GM23338 (cell line): ENCODE results near the gene HJURP. TPM values are rescaled to one million over a fixed set of nuclear protein-coding genes. Genes with fewer than 3 reads are reported as not detected.

Source experiments
- ATAC-seq: fragments of 200-7000 bp; cut with Tn5 transposase; 3 replicates; pipeline ENCODE4 v1.9.1; 2020
- DNase-seq: peaks from one replicate; pipeline ENCODE4 v3.0.0-alpha.2; 2015; ENCODE audit warnings: low spot score
- H2AFZ ChIP-seq: fragments of 200-600 bp; sonication (generic); 2 replicates; pipeline ENCODE4 v1.8.0; 2016; ENCODE audit warnings: antibody characterized with exemption, mild to moderate bottlenecking, moderate library complexity
- H3F3A ChIP-seq: fragments of 200-600 bp; sonication (generic); replicated peaks from 2 replicates; pipeline ENCODE4 v1.8.0; 2017; ENCODE audit warnings: antibody characterized with exemption, mixed run types, low read depth
- H3K27ac ChIP-seq: fragments of 200-600 bp; sonication (generic); 2 replicates; pipeline ENCODE4 v1.6.1; 2016; ENCODE audit warnings: low read depth
- H3K27me3 ChIP-seq: fragments of 200-600 bp; sonication (generic); 2 replicates; pipeline ENCODE4 v1.8.0; 2016; ENCODE audit warnings: mild to moderate bottlenecking, mixed run types, moderate library complexity; ENCODE audit not compliant: insufficient read depth
- H3K36me3 ChIP-seq: fragments of 200-600 bp; sonication (generic); 2 replicates; pipeline ENCODE4 v1.8.0; 2016; ENCODE audit warnings: mild to moderate bottlenecking; ENCODE audit not compliant: insufficient read depth
- H3K4me1 ChIP-seq: fragments of 200-600 bp; sonication (generic); 2 replicates; pipeline ENCODE4 v1.8.0; 2016; ENCODE audit warnings: mild to moderate bottlenecking, moderate library complexity; ENCODE audit not compliant: insufficient read depth
- H3K4me2 ChIP-seq: fragments of 200-600 bp; sonication (generic); 2 replicates; pipeline ENCODE4 v1.7.1; 2017; ENCODE audit warnings: mixed run types
- H3K4me3 ChIP-seq: fragments of 200-600 bp; sonication (generic); 2 replicates; pipeline ENCODE4 v1.6.1; 2016; ENCODE audit warnings: mixed run types
- H3K79me2 ChIP-seq: fragments of 200-600 bp; sonication (generic); replicated peaks from 2 replicates; pipeline ENCODE4 v1.8.0; 2017; ENCODE audit warnings: mild to moderate bottlenecking; ENCODE audit not compliant: insufficient read depth
- H3K9me2 ChIP-seq: fragments of 200-600 bp; sonication (generic); 2 replicates; pipeline ENCODE4 v1.8.0; 2017; ENCODE audit not compliant: insufficient read depth
- H4K20me1 ChIP-seq: fragments of 200-600 bp; sonication (generic); replicated peaks from 2 replicates; pipeline ENCODE4 v1.8.0; 2017; ENCODE audit warnings: mild to moderate bottlenecking; ENCODE audit not compliant: insufficient read depth
- H3K27ac Mint-ChIP-seq: 2 replicates; pipeline ENCODE4 v1.8.0; 2020; ENCODE audit warnings: inconsistent platforms, mild to moderate bottlenecking, moderate library complexity, mixed read lengths
- H3K27me3 Mint-ChIP-seq: 3 replicates; pipeline ENCODE4 v1.8.0; 2022; ENCODE audit warnings: low read depth, mild to moderate bottlenecking, moderate library complexity, mixed read lengths, inconsistent platforms; ENCODE audit not compliant: insufficient read depth, poor library complexity
- H3K36me3 Mint-ChIP-seq: 3 replicates; pipeline ENCODE4 v1.8.0; 2021; ENCODE audit warnings: low read depth, mild to moderate bottlenecking, inconsistent platforms, moderate library complexity, mixed read lengths
- H3K4me1 Mint-ChIP-seq: 3 replicates; pipeline ENCODE4 v1.8.0; 2020; ENCODE audit warnings: mild to moderate bottlenecking, inconsistent platforms, mixed read lengths
- H3K4me3 Mint-ChIP-seq: 3 replicates; pipeline ENCODE4 v1.8.0; 2021; ENCODE audit warnings: moderate library complexity, mild to moderate bottlenecking, inconsistent platforms, mixed read lengths
- H3K9me3 Mint-ChIP-seq: 3 replicates; pipeline ENCODE4 v1.8.0; 2020; ENCODE audit warnings: moderate library complexity, mild to moderate bottlenecking, inconsistent platforms, mixed read lengths
- CREB1 ChIP-seq: fragments of 250-450 bp; sonication (Bioruptor Pico); IDR thresholded peaks from 2 replicates; pipeline ENCODE4 v1.5.0; 2020; ENCODE audit warnings: low read depth, mild to moderate bottlenecking, moderate library complexity
- CTCF ChIP-seq, 2 experiments: fragments of 200-600 bp in 1 of 2; sonication (generic) in 1 of 2; conservative IDR thresholded peaks; 2 replicates each; pipeline versions ENCODE4 v1.5.1 to v1.6.1; 2016 to 2017; ENCODE audit warnings: antibody characterized with exemption in 2 of 2, low read depth in 2 of 2, mild to moderate bottlenecking in 2 of 2, moderate library complexity in 1 of 2
- EZH2 ChIP-seq: fragments of 200-600 bp; sonication (generic); IDR thresholded peaks from one replicate; pipeline ENCODE4 v1.8.0; 2017; ENCODE audit warnings: antibody characterized with exemption, mild to moderate bottlenecking, low read depth; ENCODE audit not compliant: unreplicated experiment
- EZH2phosphoT487 ChIP-seq: fragments of 200-600 bp; sonication (generic); IDR thresholded peaks from one replicate; pipeline ENCODE4 v1.8.1; 2018; ENCODE audit warnings: antibody characterized with exemption; ENCODE audit not compliant: unreplicated experiment
- JUNB ChIP-seq: IDR thresholded peaks from one replicate; pipeline ENCODE4 v1.6.1; 2016; ENCODE audit warnings: antibody characterized with exemption; ENCODE audit not compliant: unreplicated experiment
- NANOG ChIP-seq: IDR thresholded peaks from 2 replicates; pipeline ENCODE4 v1.6.1; 2016; ENCODE audit warnings: antibody characterized with exemption, borderline replicate concordance
- REST ChIP-seq: IDR thresholded peaks from one replicate; pipeline ENCODE4 v1.6.1; 2018; ENCODE audit warnings: antibody characterized with exemption; ENCODE audit not compliant: unreplicated experiment
- STAT1 ChIP-seq: IDR thresholded peaks from one replicate; pipeline ENCODE4 v1.6.1; 2016; ENCODE audit warnings: antibody characterized with exemption; ENCODE audit not compliant: unreplicated experiment
- ZNF331 ChIP-seq: fragments of 250-450 bp; sonication (Bioruptor Pico); IDR thresholded peaks from 2 replicates; pipeline ENCODE4 v1.5.0; 2020; ENCODE audit warnings: low read depth, mild to moderate bottlenecking, moderate library complexity
- ZNF462 ChIP-seq: fragments of 250-450 bp; sonication (Bioruptor Pico); IDR thresholded peaks from 2 replicates; pipeline ENCODE4 v1.5.0; 2020; ENCODE audit warnings: mild to moderate bottlenecking, moderate library complexity
- polyA plus RNA-seq: library from polyadenylated mRNA; unstranded; fragments of >200 nt; fragmentation: Nextera tagmentation; extraction: Ambion mirVana; gene quantifications from 2 replicates; pipeline ENCODE4 v1.2.1, GENCODE V29; 2016
- total RNA-seq: library from RNA; depleted of rRNA; stranded (reverse); fragments of >200 nt; shearing (Covaris generic); gene quantifications from 2 replicates; pipeline ENCODE4 v1.2.3, GENCODE V29; 2014

Gene HJURP
- total and polyA plus RNA-seq, 2 experiments from 2014 or later = 42.9 to 49.2 TPM

- H3F3A ChIP-seq = no peaks in the 10 kb centered on the region
- Mint-ChIP-seq H3K27ac (no peak overlapping the region), H3K27me3 (peaks cover 6% of the 10 kb centered on the region), H3K4me3 (no peak overlapping the region), H3K36me3 (peaks cover 17% of the 10 kb centered on the region), H3K4me1 (0 out of 3 replicates have a peak, but pooled peaks cover 2% of the 10 kb centered on the region), H3K9me3 (peaks cover 17% of the 10 kb centered on the region; the same call in 2 of the 3 replicates)
- no peak overlapping the region for H3K4me2 ChIP-seq
- TF ChIP-seq EZH2 (no peak), JUNB (no peak), REST (no peak)
- H3K4me1 ChIP-seq = no peaks in the 10 kb centered on the region
- peaks cover 12% of the 10 kb centered on the region for H3K79me2 ChIP-seq
- no peaks in the 10 kb centered on the region for H3K9me2 ChIP-seq
- ATAC-seq (no peak), DNase-seq (no peak)
- no peak overlapping the region for H3K27ac ChIP-seq
- no peaks in the 10 kb centered on the region for H3K36me3 ChIP-seq
- no peak overlapping the region for H3K4me3 ChIP-seq
- peaks cover 8% of the 10 kb centered on the region; the same call in 1 of the 2 replicates for H3K27me3 ChIP-seq
- H2AFZ ChIP-seq = no peak overlapping the region
- H4K20me1 ChIP-seq = no peaks in the 10 kb centered on the region
Observed at GRCh38 chr2:233871432-233871831, 17.1 kb upstream of the HJURP start.

GRCh38 chr2:233867993-233868532, 13.7 kb upstream of the HJURP start, which contains the start of gene MSL3B:
TSS of gene MSL3B (minus strand) at chr2:233868386.
- Histone ChIP-seq H2AFZ (peak within 1 kb of the TSS; percentile 60; the same call in 1 of the 2 replicates), H3K27ac (peak within 1 kb of the TSS; percentile 73), H3K79me2 (peaks cover 17% of the 10 kb centered on the region), H3F3A (no peaks in the 10 kb centered on the region), H3K36me3 (no peaks in the 10 kb centered on the region), H4K20me1 (no peaks in the 10 kb centered on the region), H3K4me2 (peak within 1 kb of the TSS; percentile 78), H3K27me3 (peaks cover 4% of the 10 kb centered on the region; the same call in 1 of the 2 replicates), H3K9me2 (0 out of 2 replicates have a peak, but pooled peaks cover under 1% of the 10 kb centered on the region), H3K4me1 (no peaks in the 10 kb centered on the region), H3K4me3 (peak within 1 kb of the TSS; percentile 65)
- DNase-seq (peak; percentile 74), ATAC-seq (peak; percentile 77)
- Mint-ChIP-seq H3K9me3 (peaks cover 17% of the 10 kb centered on the region; the same call in 2 of the 3 replicates), H3K27me3 (peaks cover 6% of the 10 kb centered on the region), H3K36me3 (peaks cover 30% of the 10 kb centered on the region), H3K4me3 (peak within 1 kb of the TSS; percentile 84), H3K27ac (peak within 1 kb of the TSS; percentile 78; the same call in 1 of the 2 replicates), H3K4me1 (peaks cover 5% of the 10 kb centered on the region; the same call in 1 of the 3 replicates)
- TF ChIP-seq JUNB = no peak
- no peak for TF ChIP-seq STAT1
- TF ChIP-seq EZH2phosphoT487 = no peak
- TF ChIP-seq ZNF462 (CRISPR knock-in tag) = no peak
- TF ChIP-seq ZNF331 (CRISPR knock-in tag) = no peak
- peak; percentile 79 for TF ChIP-seq CREB1 (CRISPR knock-in tag)
- no peak for TF ChIP-seq CTCF (conservative IDR thresholded peaks at IDR 0.05; ENCODE audit: low read depth in 2 of 2)
- no peak for TF ChIP-seq NANOG
